CD4-positive, alpha-beta T cell treated with Interleukin-6 for 4 hours (primary cell): Measurements from ENCODE around the gene PEA15.
A peak's percentile ranks its signal among the peaks of the same experiment; 100 is the strongest.

Source experiments
- DNase-seq: peaks from one replicate; pipeline ENCODE4 v3.0.0-alpha.2; 2020; ENCODE audit warnings: mixed read lengths

The PEA15 gene

GRCh38 chr1:160186246-160186645 lies 18.9 kb upstream of the PEA15 start:
- no peak for DNase-seq

- DNase-seq: no peak
Measured at GRCh38 chr1:160186729-160187128, 18.5 kb upstream of the PEA15 start.

GRCh38 chr1:160187407-160187806 lies 17.8 kb upstream of the PEA15 start:
- no peak for DNase-seq

- no peak for DNase-seq
Measured at GRCh38 chr1:160188341-160188740, 16.8 kb upstream of the PEA15 start.

- no peak for DNase-seq
Measured at GRCh38 chr1:160189649-160190625, 15.2 kb upstream of the PEA15 start, which contains the start of gene CASQ1. CASQ1 (plus strand) TSS chr1:160190575; CDS start chr1:160190752, 177 bp downstream.

- DNase-seq: no peak
Measured at GRCh38 chr1:160191756-160192155, 13.4 kb upstream of the PEA15 start.

GRCh38 chr1:160192234-160192633 lies 12.9 kb upstream of the PEA15 start:
- DNase-seq: no peak

- peak; percentile 85 for DNase-seq
Measured at GRCh38 chr1:160193091-160193819, 11.9 kb upstream of the PEA15 start.

GRCh38 chr1:160193832-160194736 lies 11.1 kb upstream of the PEA15 start:
- no peak for DNase-seq

- no peak for DNase-seq
Measured at GRCh38 chr1:160194737-160195059, 10.5 kb upstream of the PEA15 start.

GRCh38 chr1:160196143-160196542 lies 9.0 kb upstream of the PEA15 start:
- DNase-seq: no peak

GRCh38 chr1:160197231-160197630 lies 8.0 kb upstream of the PEA15 start:
- no peak for DNase-seq

GRCh38 chr1:160200786-160201185 lies 4.4 kb upstream of the PEA15 start:
- DNase-seq: no peak

- no peak for DNase-seq
Measured at GRCh38 chr1:160204526-160205241, 500 bp upstream of the PEA15 start.

GRCh38 chr1:160206036-160206389 lies 829 bp downstream of the PEA15 start:
- DNase-seq: peak; percentile 65

GRCh38 chr1:160206421-160207117 lies 1.4 kb downstream of the PEA15 start:
- no peak for DNase-seq

- DNase-seq: no peak
Measured at GRCh38 chr1:160207118-160207650, 2.0 kb downstream of the PEA15 start.

- DNase-seq: no peak
Measured at GRCh38 chr1:160207771-160208556, 2.8 kb downstream of the PEA15 start.

GRCh38 chr1:160208557-160209320 lies 3.6 kb downstream of the PEA15 start:
- no peak for DNase-seq
